K562 (cell line): Measurements from ENCODE around the gene CCDC71L. TPM values are rescaled to one million over a fixed set of nuclear protein-coding genes. Genes with fewer than 3 reads are reported as not detected.

Experiments used
- ARID1B ChIP-seq: fragments of 450-650 bp; IDR thresholded peaks from 2 replicates; pipeline ENCODE4 v1.6.1; 2016; ENCODE audit warnings: antibody characterized with exemption, mild to moderate bottlenecking, inconsistent platforms
- BHLHE40 ChIP-seq: IDR thresholded peaks from 2 replicates; pipeline ENCODE4 v1.6.1; 2011; ENCODE audit warnings: low read length, improper control_type of control experiment
- CXXC5 ChIP-seq: fragments of 250-450 bp; sonication (Bioruptor Pico); IDR thresholded peaks from 2 replicates; pipeline ENCODE4 v1.8.0; 2022; ENCODE audit warnings: inconsistent platforms, mild to moderate bottlenecking, moderate library complexity
- ETV6 ChIP-seq, 3 experiments: fragments of 150-350 bp in 1 of 3; sonication (generic) in 1 of 3; formaldehyde crosslinking in 1 of 3; IDR thresholded peaks; 2 replicates each; pipeline versions ENCODE4 v1.6.1 to v1.8.0; 2014 to 2022; ENCODE audit warnings: borderline replicate concordance in 2 of 3, low read depth in 2 of 3, antibody characterized with exemption in 1 of 3, low read length in 1 of 3, mild to moderate bottlenecking in 1 of 3, missing genetic modification reagents in 1 of 3
- FOXM1 ChIP-seq, 2 experiments: fragments of 450-650 bp in 1 of 2; sonication (generic) in 1 of 2; formaldehyde crosslinking in 1 of 2; IDR thresholded peaks; 2 replicates each; pipeline versions ENCODE4 v1.6.1 to v1.9.0; 2017 to 2022; ENCODE audit warnings: low read depth in 2 of 2, mild to moderate bottlenecking in 2 of 2, missing genetic modification reagents in 1 of 2, moderate library complexity in 1 of 2
- HDAC1 ChIP-seq, 2 experiments: fragments of 450-650 bp; IDR thresholded peaks; 2 replicates each; pipeline ENCODE4 v1.6.1; 2016 to 2017; ENCODE audit warnings: inconsistent platforms in 1 of 2, mild to moderate bottlenecking in 1 of 2, moderate library complexity in 1 of 2
- L3MBTL2 ChIP-seq: fragments of 450-650 bp; IDR thresholded peaks from 2 replicates; pipeline ENCODE4 v1.6.1; 2016; ENCODE audit warnings: mild to moderate bottlenecking, moderate library complexity
- MTA1 ChIP-seq: fragments of 450-650 bp; IDR thresholded peaks from 2 replicates; pipeline ENCODE4 v1.6.1; 2017; ENCODE audit warnings: borderline replicate concordance
- PHB2 ChIP-seq: fragments of 450-650 bp; IDR thresholded peaks from 2 replicates; pipeline ENCODE4 v1.6.1; 2017; ENCODE audit warnings: low read depth
- TCF7L2 ChIP-seq: fragments of 150-350 bp; IDR thresholded peaks from 2 replicates; pipeline ENCODE4 v1.6.1; 2016; ENCODE audit warnings: low read depth, mild to moderate bottlenecking, low read length, moderate library complexity
- ZNF431 ChIP-seq: sonication (generic); formaldehyde crosslinking; IDR thresholded peaks from 2 replicates; pipeline ENCODE4 v1.8.0; 2022; ENCODE audit warnings: mild to moderate bottlenecking, missing genetic modification reagents
- polyA plus RNA-seq, 8 experiments: library from polyadenylated mRNA; depleted of rRNA in 4 of 8; stranded (reverse) in 5 of 8; unstranded in 3 of 8; fragments of >200 nt; fragmentation: Nextera tagmentation in 2 of 8; fragmentation: Illumina TruSeq in 1 of 8; extraction: Ambion mirVana in 2 of 8; extraction: Trizol in 1 of 8; gene quantifications; 2 replicates each; pipeline versions ENCODE4 v1.2.1 to v1.2.3, GENCODE V29; 2011 to 2014; ENCODE audit warnings: inconsistent platforms in 1 of 8, missing spikeins in 1 of 8
- total RNA-seq, 7 experiments: library from RNA; depleted of rRNA in 6 of 7; stranded (reverse); fragments of >200 nt in 6 of 7; fragmentation: Illumina TruSeq in 2 of 7; extraction: Trizol in 2 of 7; gene quantifications; 2 replicates each; pipeline versions ENCODE4 v1.2.1 to v1.2.3, GENCODE V29; 2011 to 2021; ENCODE audit warnings: low replicate concordance in 1 of 7
- TF ChIP-seq, protein P1 (sequence below), 2 experiments: fragments of 450-650 bp in 1 of 2; IDR thresholded peaks; 2 replicates each; pipeline ENCODE4 v1.6.1; 2011 to 2017; ENCODE audit warnings: low read depth in 2 of 2, antibody characterized with exemption in 1 of 2, borderline replicate concordance in 1 of 2, low read length in 1 of 2, mild to moderate bottlenecking in 1 of 2, mixed read lengths in 1 of 2; ENCODE audit not compliant: control insufficient read depth in 1 of 2
- TF ChIP-seq, protein P2 (sequence below): fragments of 250-450 bp; sonication (Bioruptor Pico); IDR thresholded peaks from 2 replicates; pipeline ENCODE4 v1.6.1; 2021; ENCODE audit warnings: mild to moderate bottlenecking

The CCDC71L gene
- total and polyA plus RNA-seq, 9 of the 15 experiments (the other 6 are each of a cell fraction or from before 2014, with no cell fraction given) = 5.7 to 108 (median 25.4) TPM

DNA sequence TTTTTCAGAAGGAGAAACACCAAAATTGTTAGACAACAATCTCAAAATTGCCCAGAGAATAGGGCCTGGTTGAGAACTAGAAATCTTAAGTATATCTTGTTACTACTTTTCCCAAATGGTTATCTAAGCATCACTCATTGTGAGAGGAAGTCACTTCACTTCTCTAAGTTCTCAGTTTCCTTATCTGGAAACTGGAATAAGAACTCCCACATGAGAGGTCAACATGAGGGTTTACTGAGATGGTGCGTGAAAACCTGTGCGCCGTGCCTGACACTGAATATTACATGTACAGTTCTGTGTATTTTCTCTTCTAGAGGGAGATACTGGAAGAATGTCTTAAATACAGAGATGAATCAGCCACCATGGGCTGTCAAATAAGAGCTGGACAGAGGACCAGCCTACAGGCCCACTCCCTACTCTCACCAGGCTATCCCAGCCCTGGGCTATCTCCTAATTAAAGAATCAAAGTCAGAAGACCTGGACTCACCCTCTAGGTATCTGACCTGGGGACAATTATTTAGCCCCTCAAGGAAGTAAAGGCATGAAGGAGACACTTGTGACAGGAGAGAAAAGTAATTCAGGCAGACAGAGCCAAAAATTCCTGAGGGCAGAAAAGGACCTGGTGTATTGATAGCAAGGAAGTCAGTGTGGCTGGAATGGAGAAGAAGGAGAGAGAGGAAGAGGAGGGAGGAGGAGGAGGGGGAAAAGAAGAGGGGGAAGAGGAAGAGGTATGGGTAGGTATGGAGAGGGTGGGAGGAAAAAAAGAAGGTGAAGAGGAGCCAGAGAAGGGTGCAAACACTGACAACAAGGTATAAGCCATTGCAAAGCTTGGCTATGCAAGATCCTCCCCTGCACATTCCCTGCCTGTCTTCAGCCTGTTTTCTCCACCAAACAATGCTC is 44.9 kb downstream of the CCDC71L start (continued):
- TF ChIP-seq, protein P1, sequence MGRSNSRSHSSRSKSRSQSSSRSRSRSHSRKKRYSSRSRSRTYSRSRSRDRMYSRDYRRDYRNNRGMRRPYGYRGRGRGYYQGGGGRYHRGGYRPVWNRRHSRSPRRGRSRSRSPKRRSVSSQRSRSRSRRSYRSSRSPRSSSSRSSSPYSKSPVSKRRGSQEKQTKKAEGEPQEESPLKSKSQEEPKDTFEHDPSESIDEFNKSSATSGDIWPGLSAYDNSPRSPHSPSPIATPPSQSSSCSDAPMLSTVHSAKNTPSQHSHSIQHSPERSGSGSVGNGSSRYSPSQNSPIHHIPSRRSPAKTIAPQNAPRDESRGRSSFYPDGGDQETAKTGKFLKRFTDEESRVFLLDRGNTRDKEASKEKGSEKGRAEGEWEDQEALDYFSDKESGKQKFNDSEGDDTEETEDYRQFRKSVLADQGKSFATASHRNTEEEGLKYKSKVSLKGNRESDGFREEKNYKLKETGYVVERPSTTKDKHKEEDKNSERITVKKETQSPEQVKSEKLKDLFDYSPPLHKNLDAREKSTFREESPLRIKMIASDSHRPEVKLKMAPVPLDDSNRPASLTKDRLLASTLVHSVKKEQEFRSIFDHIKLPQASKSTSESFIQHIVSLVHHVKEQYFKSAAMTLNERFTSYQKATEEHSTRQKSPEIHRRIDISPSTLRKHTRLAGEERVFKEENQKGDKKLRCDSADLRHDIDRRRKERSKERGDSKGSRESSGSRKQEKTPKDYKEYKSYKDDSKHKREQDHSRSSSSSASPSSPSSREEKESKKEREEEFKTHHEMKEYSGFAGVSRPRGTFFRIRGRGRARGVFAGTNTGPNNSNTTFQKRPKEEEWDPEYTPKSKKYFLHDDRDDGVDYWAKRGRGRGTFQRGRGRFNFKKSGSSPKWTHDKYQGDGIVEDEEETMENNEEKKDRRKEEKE (IDR thresholded peaks at IDR 0.05; ENCODE audit: borderline replicate concordance in 1 of 2, control insufficient read depth in 1 of 2, low read depth in 2 of 2, low read length in 1 of 2) = no peak
- TF ChIP-seq MTA1 = peak; percentile 13; the same call in 1 of the 2 replicates
- TF ChIP-seq BHLHE40 = peak; percentile 33; the same call in 1 of the 2 replicates
- TF ChIP-seq ARID1B = peak; percentile 78
- peak; percentile 77 for TF ChIP-seq CXXC5
- peak; percentile 51; the same call in 1 of the 2 replicates for TF ChIP-seq PHB2
- no peak for TF ChIP-seq ZNF431 (CRISPR knock-in tag)
- peak; percentile 69 for TF ChIP-seq L3MBTL2
- TF ChIP-seq FOXM1 (IDR thresholded peaks at IDR 0.05; ENCODE audit: low read depth) = peak; percentile 42; the same call in 1 of the 2 replicates
- TF ChIP-seq FOXM1 (CRISPR knock-in tag; IDR thresholded peaks at IDR 0.05; ENCODE audit: low read depth) = no peak
- TF ChIP-seq, protein P2, sequence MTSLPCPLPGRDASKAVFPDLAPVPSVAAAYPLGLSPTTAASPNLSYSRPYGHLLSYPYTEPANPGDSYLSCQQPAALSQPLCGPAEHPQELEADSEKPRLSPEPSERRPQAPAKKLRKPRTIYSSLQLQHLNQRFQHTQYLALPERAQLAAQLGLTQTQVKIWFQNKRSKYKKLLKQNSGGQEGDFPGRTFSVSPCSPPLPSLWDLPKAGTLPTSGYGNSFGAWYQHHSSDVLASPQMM (CRISPR knock-in tag) = no peak
- TF ChIP-seq ETV6 (IDR thresholded peaks at IDR 0.05; ENCODE audit: borderline replicate concordance in 1 of 2, low read depth in 2 of 2, low read length in 1 of 2) = peak in 1 of 2 experiments; percentile 47; a peak in 1 of 4 replicates
- no peak for TF ChIP-seq ETV6 (CRISPR knock-in tag; IDR thresholded peaks at IDR 0.05; ENCODE audit: borderline replicate concordance)
- no peak for TF ChIP-seq TCF7L2
- peak in 1 of 2 experiments; percentile 35; a peak in 2 of 4 replicates for TF ChIP-seq HDAC1 (IDR thresholded peaks at IDR 0.05)
